Measurements from ENCODE around the gene MKLN1. TPM values are rescaled to one million over a fixed set of nuclear protein-coding genes. Genes with fewer than 3 reads are reported as not detected.

MKLN1 gene
- total and polyA plus RNA-seq, 10 of the 15 experiments (the other 5 are each of a cell fraction or from before 2014, with no cell fraction given) = 13.6 to 55.8 (median 29.3) TPM

DNA sequence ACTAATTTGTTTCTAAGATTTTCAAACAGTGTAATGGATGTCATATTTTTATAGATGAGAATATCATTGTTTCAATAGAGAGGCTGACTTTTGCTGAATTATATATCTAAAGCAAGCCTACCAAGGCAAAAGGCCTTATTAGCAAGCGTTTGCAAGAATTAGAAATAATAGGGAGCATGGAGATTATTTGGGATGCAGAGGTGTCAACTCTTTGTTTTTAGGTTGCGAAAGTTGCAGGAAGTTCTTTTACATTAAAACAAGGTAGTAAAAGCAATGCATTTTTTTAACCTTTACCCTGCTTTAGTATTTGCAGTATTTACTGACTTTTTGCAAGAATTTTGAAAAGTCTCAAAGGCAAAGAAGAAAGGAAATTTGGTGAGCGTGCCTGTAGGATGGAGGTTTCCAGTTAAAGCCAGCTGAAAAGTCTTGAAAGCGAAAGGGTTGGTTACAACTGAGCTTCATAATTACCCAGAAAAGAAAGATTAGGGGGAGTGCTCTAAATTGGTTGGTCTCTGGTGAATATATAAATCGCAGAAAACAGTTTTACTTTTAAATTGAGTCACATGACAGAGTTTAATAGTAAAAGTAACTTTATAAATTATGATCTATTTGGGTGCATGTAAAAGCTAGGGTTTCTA lies 81.6 kb downstream of the MKLN1 start:
- ChIA-PET RAD21 (ENCODE audit: unreplicated experiment) (interaction anchor here (0.7 kb wide), 1 partner anchor 19 kb away, joined by 3 read pairs; no protein-coding TSS in a partner anchor), POLR2A (no interaction called here), CTCF (interaction anchor here (1.6 kb wide), 1 partner anchor 15 kb away, joined by 3 read pairs; no protein-coding TSS in a partner anchor), SMC1A (ENCODE audit: uncharacterized antibody, unreplicated experiment) (interaction anchor here (0.6 to 1.4 kb wide), 3 partner anchors 14 to 312 kb away, joined by 3 to 4 read pairs (median 4); no protein-coding TSS in a partner anchor)
- Histone ChIP-seq H3K9me3 (replicated peaks; ENCODE audit: control insufficient read depth, insufficient read depth, low read length) (no peaks in the 10 kb centered on the region), H3K4me2 (ENCODE audit: control insufficient read depth, insufficient read depth) (no peak overlapping the region), H2AFZ (ENCODE audit: control insufficient read depth, low read depth, low read length) (no peak overlapping the region), H3K27ac (ENCODE audit: control insufficient read depth, insufficient read depth) (no peak overlapping the region), H3K4me1 (ENCODE audit: control insufficient read depth, insufficient read depth, low read length) (no peaks in the 10 kb centered on the region), H3K36me3 (ENCODE audit: control insufficient read depth in 2 of 2, insufficient read depth in 2 of 2, low read length in 1 of 2) (peaks cover 0 to 6% of the 10 kb centered on the region in 2 experiments; a peak in 2 of 4 replicates), H3K27me3 (replicated peaks in 1 of 2; ENCODE audit: control insufficient read depth in 2 of 2, insufficient read depth in 2 of 2, low read length in 1 of 2) (no peaks in the 10 kb centered on the region), H3K4me3 (no peak overlapping the region), H3K79me2 (ENCODE audit: control insufficient read depth, insufficient read depth, low read length) (no peaks in the 10 kb centered on the region), H3K9ac (ENCODE audit: control insufficient read depth, insufficient read depth, low read length) (no peak overlapping the region), H4K20me1 (ENCODE audit: control insufficient read depth, insufficient read depth) (no peaks in the 10 kb centered on the region)
- intact Hi-C loops (cut with micrococcal nuclease; ENCODE audit: unreplicated experiment) (no loop called here), in situ Hi-C loops (cut with MboI) (no loop called here)
- TF ChIP-seq HCFC1 (IDR thresholded peaks at IDR 0.05; ENCODE audit: low read length) (no peak), MXI1 (IDR thresholded peaks at IDR 0.05; ENCODE audit: low read depth, low read length) (no peak), ZNF24 (IDR thresholded peaks at IDR 0.05) (no peak), GABPA (IDR thresholded peaks at IDR 0.05; ENCODE audit: low read depth) (no peak), TAF1 (IDR thresholded peaks at IDR 0.05; ENCODE audit: borderline replicate concordance, low read depth, low read length) (no peak), EP300 (IDR thresholded peaks at IDR 0.05; ENCODE audit: borderline replicate concordance in 1 of 2, control insufficient read depth in 1 of 2, low read depth in 2 of 2, low read length in 2 of 2) (no peak), POLR2AphosphoS2 (IDR thresholded peaks at IDR 0.05; ENCODE audit: low read depth, low read length) (no peak)
- 96% methylated on average over 5 of the region's 5 CpGs for WGBS (ENCODE audit: insufficient coverage, insufficient replicate concordance, low lambda C conversion rate, missing lambda C conversion rate)
- no peak for DNase-seq (ENCODE audit: low read depth, low spot score)
- BruUV-seq (replicated peaks) = no TSS peak
- ATAC-seq = no peak
- no peak for FAIRE-seq

Measured in GM12878 (cell line).